GM12865 (cell line): ENCODE results near the gene TRAK1.

Source experiments
- DNase-seq: peaks from one replicate; pipeline ENCODE4 v3.0.0; 2010; ENCODE audit warnings: low read depth
- H3K4me3 ChIP-seq: 2 replicates; pipeline ENCODE4 v1.5.1; 2011; ENCODE audit warnings: mild to moderate bottlenecking, low read depth, low read length, control low read depth
- CTCF ChIP-seq: IDR thresholded peaks from 2 replicates; pipeline ENCODE4 v1.5.1; 2011; ENCODE audit warnings: low read length, control low read depth, low read depth, inconsistent platforms; ENCODE audit not compliant: insufficient read depth; ENCODE audit errors: missing control alignments

The TRAK1 gene

DNA sequence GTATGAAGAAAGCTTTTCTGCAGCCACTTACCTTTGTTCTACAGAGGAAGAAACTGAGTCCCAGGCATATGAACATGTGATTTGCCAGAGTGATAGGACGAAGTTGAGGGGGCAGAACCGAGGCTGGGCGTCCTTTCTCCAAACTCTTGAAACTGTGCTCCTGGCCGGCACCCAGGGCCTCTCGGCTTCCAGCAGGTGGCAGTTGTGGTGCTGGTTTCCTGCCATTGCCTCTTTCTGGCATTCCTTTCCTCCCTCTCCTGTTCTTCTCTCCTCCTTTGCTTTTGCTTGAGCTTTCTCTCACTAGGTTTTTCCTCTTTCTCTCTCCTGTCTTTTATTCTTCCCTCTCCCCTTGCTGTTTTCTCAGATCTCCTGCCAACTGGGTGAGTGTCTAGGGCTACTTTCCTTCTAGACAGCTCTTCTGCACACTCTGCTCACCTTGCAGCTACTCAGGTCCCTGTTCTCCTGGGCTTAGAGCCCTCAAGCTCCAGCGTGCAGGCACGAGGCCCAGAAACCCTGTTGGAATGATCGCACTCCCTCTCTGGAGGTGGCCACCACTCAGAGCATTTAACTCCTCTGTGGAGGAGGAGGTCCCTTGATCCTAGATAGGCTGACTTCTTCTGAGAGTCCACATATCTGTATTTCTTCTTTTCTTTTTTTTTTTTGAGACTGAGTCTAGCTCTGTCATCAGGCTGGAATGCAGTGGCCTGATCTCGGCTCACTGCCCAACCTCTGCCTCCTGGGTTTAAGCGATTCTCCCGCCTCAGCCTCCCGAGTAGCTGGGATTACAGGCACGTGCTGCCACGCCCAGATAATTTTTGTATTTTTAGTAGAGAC, 26.2 kb downstream of the TRAK1 start:
- H3K4me3 ChIP-seq: no peak overlapping the region
- DNase-seq: no peak

DNA sequence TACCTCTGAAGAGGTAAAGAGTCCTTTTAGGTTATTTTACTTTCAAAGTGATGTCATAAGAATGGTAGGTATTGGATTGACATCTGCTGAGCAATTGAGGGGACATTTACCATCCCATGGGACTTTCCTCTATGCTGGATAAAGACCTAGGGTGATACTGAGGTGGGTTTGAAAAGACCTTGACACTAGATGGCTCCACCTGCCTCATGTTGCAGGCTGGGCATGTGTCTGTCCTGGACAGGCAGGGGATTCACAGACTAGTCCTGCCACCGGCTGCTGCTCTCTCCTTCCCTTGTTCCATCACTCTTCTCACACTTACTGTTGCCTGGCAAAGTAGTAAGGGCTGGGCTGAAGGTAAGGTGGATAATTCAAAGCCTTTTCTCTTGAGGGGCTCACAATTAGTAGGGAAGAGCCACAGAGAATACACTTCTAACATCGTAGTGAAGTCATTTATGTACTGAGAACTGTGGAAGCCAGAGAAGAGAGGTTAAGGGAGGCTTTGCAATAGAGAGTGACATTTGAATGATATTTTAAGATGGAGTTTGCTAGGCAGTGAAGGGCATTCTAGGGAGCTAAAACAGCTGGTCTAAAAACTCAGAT, 27.7 kb downstream of the TRAK1 start:
- peak; percentile 86 for DNase-seq
- peak; percentile 58 for TF ChIP-seq CTCF
- H3K4me3 ChIP-seq: no peak overlapping the region

More for the DNA sequence above, 26.2 kb downstream of the TRAK1 start:
- peak; percentile 35 for TF ChIP-seq CTCF

- H3K4me3 ChIP-seq: no peak overlapping the region
- no peak for DNase-seq
- TF ChIP-seq CTCF: no peak
Measured at GRCh38 chr3:42119561-42120355, 28.6 kb downstream of the TRAK1 start.

- TF ChIP-seq CTCF: no peak
- no peak overlapping the region for H3K4me3 ChIP-seq
- DNase-seq: peak; percentile 55
Measured at GRCh38 chr3:42120866-42121265, 29.7 kb downstream of the TRAK1 start.

- no peak overlapping the region; the same call in 1 of the 2 replicates for H3K4me3 ChIP-seq
- no peak for TF ChIP-seq CTCF
- peak; percentile 75 for DNase-seq
Measured at GRCh38 chr3:42122261-42123011, 31.3 kb downstream of the TRAK1 start.

DNA sequence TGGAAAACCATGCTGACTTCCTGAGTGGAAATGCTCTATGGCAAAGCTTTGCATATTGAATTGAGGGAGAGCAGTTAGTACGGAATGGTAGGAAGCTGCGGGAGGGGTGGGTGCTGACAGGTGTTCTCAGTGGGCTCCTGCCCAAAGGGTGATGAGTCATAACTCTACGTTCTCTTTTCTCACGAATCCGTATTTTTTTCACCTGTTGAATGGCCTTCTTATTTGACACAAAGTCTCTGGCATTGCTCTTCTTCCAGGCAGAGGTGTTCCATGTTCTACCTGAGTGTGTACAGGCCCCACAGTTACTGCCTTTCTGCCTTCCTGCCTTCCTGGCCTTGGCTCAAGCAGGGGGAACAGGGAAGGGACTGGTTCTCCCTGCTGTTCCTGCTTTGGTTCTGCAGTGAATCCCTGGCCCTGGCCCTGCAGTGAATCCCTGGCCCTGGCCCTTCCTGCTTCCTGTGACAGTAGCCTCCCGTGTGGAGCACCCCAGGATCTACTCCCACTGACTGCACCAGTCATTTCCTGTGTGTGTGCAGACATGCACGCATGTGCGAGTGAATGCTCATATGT, 31.9 kb downstream of the TRAK1 start:
- TF ChIP-seq CTCF: no peak
- H3K4me3 ChIP-seq: peak overlapping the region; percentile 22
- DNase-seq: peak; percentile 82
